H1 (cell line): Measurements from ENCODE around the gene SMOC2. TPM values are rescaled to one million over a fixed set of nuclear protein-coding genes. Genes with fewer than 3 reads are reported as not detected.

Source experiments
- CTCF ChIA-PET: fragments of 300-600 bp; sonication (Branson Sonifier 250); formaldehyde crosslinking; loops from one replicate; lab custom pipeline; 2021; ENCODE audit not compliant: partially characterized antibody; lab: Charles Lee
- POLR2A ChIA-PET: fragments of 300-600 bp; sonication (Branson Sonifier 250); formaldehyde crosslinking; loops from one replicate; lab custom pipeline; 2021; ENCODE audit warnings: inconsistent platforms; ENCODE audit not compliant: partially characterized antibody; lab: Charles Lee
- DNase-seq, 2 experiments: peaks; one replicate each; pipeline versions ENCODE4 v3.0.0 to v3.0.0-alpha.2; 2010 to 2022; ENCODE audit warnings: low spot score in 2 of 2, low read depth in 1 of 2, mixed read lengths in 1 of 2
- FAIRE-seq: peaks from 2 replicates; lab custom pipeline; 2011; peaks lifted over from hg19 to GRCh38; lab: Jason Lieb, UNC
- H2AFZ ChIP-seq: 2 replicates; pipeline ENCODE4 v1.8.1; 2012; ENCODE audit warnings: low read length, inconsistent platforms
- H2AK5ac ChIP-seq: 2 replicates; pipeline ENCODE4 v1.6.1; 2013; ENCODE audit warnings: low read depth, low read length
- H2BK120ac ChIP-seq: replicated peaks from 2 replicates; pipeline ENCODE3; 2013; ENCODE audit warnings: low read depth, low read length, inconsistent platforms
- H2BK12ac ChIP-seq: 2 replicates; pipeline ENCODE4 v1.6.1; 2013; ENCODE audit warnings: low read depth, low read length
- H2BK15ac ChIP-seq: 2 replicates; pipeline ENCODE4 v1.6.1; 2013; ENCODE audit warnings: low read length
- H2BK20ac ChIP-seq: 2 replicates; pipeline ENCODE4 v1.6.1; 2013; ENCODE audit warnings: low read length
- H2BK5ac ChIP-seq: 2 replicates; pipeline ENCODE4 v1.6.1; 2013; ENCODE audit warnings: low read depth, low read length
- H3K14ac ChIP-seq: 2 replicates; pipeline ENCODE4 v1.6.1; 2013; ENCODE audit warnings: inconsistent platforms; ENCODE audit not compliant: insufficient read length
- H3K18ac ChIP-seq: 2 replicates; pipeline ENCODE4 v1.6.1; 2013; ENCODE audit warnings: low read length; ENCODE audit errors: extremely low read depth
- H3K23ac ChIP-seq: 2 replicates; pipeline ENCODE4 v1.6.1; 2013; ENCODE audit warnings: inconsistent platforms; ENCODE audit not compliant: insufficient read length
- H3K23me2 ChIP-seq: 2 replicates; pipeline ENCODE4 v1.6.1; 2013; ENCODE audit warnings: low read depth, low read length
- H3K27ac ChIP-seq: 2 replicates; pipeline ENCODE4 v1.6.1; 2011; ENCODE audit warnings: low read depth, low read length, inconsistent platforms
- H3K27me3 ChIP-seq, 4 experiments: replicated peaks in 1 of 4; 1 replicate in 1 of 4; 2 replicates in 3 of 4; pipeline versions ENCODE4 v1.6.1 to v1.8.1; 2011 to 2013; ENCODE audit warnings: low read length in 3 of 4, mild to moderate bottlenecking in 3 of 4, inconsistent platforms in 2 of 4, mixed read lengths in 2 of 4, moderate library complexity in 1 of 4; ENCODE audit not compliant: control insufficient read depth in 3 of 4, insufficient read depth in 3 of 4; ENCODE audit errors: extremely low read depth in 1 of 4
- H3K36me3 ChIP-seq, 4 experiments: 2 replicates each; pipeline versions ENCODE4 v1.6.1 to v1.8.1; 2011 to 2013; ENCODE audit warnings: mild to moderate bottlenecking in 4 of 4, low read length in 3 of 4, moderate library complexity in 2 of 4, control low read depth in 1 of 4, inconsistent platforms in 1 of 4; ENCODE audit not compliant: insufficient read depth in 4 of 4, control insufficient read depth in 2 of 4
- H3K4ac ChIP-seq: replicated peaks from 2 replicates; pipeline ENCODE3; 2013; ENCODE audit warnings: low read length, low read depth, mixed read lengths, inconsistent platforms; ENCODE audit not compliant: insufficient read length
- H3K4me1 ChIP-seq, 4 experiments: replicated peaks in 1 of 4; 1 replicate in 1 of 4; 2 replicates in 3 of 4; pipeline versions ENCODE4 v1.6.1 to v1.8.1; 2011 to 2013; ENCODE audit warnings: low read length in 3 of 4, inconsistent platforms in 2 of 4, mixed read lengths in 1 of 4; ENCODE audit not compliant: insufficient read depth in 4 of 4, control insufficient read depth in 3 of 4
- H3K4me2 ChIP-seq, 2 experiments: 2 replicates each; pipeline versions ENCODE4 v1.6.1 to v1.8.1; 2011 to 2013; ENCODE audit warnings: low read depth in 2 of 2, low read length in 2 of 2, control low read depth in 1 of 2, inconsistent platforms in 1 of 2, mild to moderate bottlenecking in 1 of 2; ENCODE audit not compliant: insufficient read depth in 1 of 2
- H3K4me3 ChIP-seq, 4 experiments: fragments of 200-600, 300-600 bp in 1 of 4; sonication (generic), shearing (Covaris generic), sonication (Bioruptor Twin) in 1 of 4; 2 replicates each; pipeline versions ENCODE4 v1.5.1 to v1.8.1; 2011 to 2016; ENCODE audit warnings: low read length in 4 of 4, low read depth in 3 of 4, control low read depth in 2 of 4, inconsistent platforms in 2 of 4, mild to moderate bottlenecking in 2 of 4, mixed read lengths in 1 of 4, moderate library complexity in 1 of 4; ENCODE audit not compliant: insufficient read depth in 2 of 4; ENCODE audit errors: extremely low read depth in 1 of 4
- H3K56ac ChIP-seq: replicated peaks from 2 replicates; pipeline ENCODE3; 2013; ENCODE audit warnings: low read depth, mild to moderate bottlenecking, mixed read lengths, low read length, inconsistent platforms; ENCODE audit not compliant: insufficient read length
- H3K79me1 ChIP-seq: 2 replicates; pipeline ENCODE4 v1.6.1; 2013; ENCODE audit warnings: low read depth, low read length, control low read depth
- H3K79me2 ChIP-seq, 2 experiments: 2 replicates each; pipeline versions ENCODE4 v1.6.1 to v1.8.1; 2012 to 2013; ENCODE audit warnings: low read length in 2 of 2, mild to moderate bottlenecking in 2 of 2, inconsistent platforms in 1 of 2; ENCODE audit not compliant: insufficient read depth in 2 of 2, control insufficient read depth in 1 of 2
- H3K9ac ChIP-seq, 4 experiments: replicated peaks in 1 of 4; 1 replicate in 1 of 4; 2 replicates in 3 of 4; pipeline versions ENCODE4 v1.6.1 to v1.8.1; 2011 to 2013; ENCODE audit warnings: low read depth in 3 of 4, low read length in 3 of 4, control low read depth in 2 of 4, mild to moderate bottlenecking in 2 of 4, moderate library complexity in 2 of 4, inconsistent platforms in 1 of 4; ENCODE audit errors: extremely low read depth in 1 of 4
- H3K9me3 ChIP-seq, 2 experiments: 2 replicates each; pipeline versions ENCODE4 v1.6.1 to v1.8.1; 2012 to 2013; ENCODE audit warnings: mild to moderate bottlenecking in 2 of 2, moderate library complexity in 2 of 2, control low read depth in 1 of 2, inconsistent platforms in 1 of 2, low read depth in 1 of 2, low read length in 1 of 2, mixed read lengths in 1 of 2; ENCODE audit not compliant: insufficient read depth in 2 of 2
- H4K20me1 ChIP-seq, 2 experiments: replicated peaks in 1 of 2; 2 replicates each; pipeline versions ENCODE3 to v1.8.1; 2011 to 2013; ENCODE audit warnings: inconsistent platforms in 2 of 2, low read length in 2 of 2, mild to moderate bottlenecking in 1 of 2; ENCODE audit not compliant: insufficient read depth in 2 of 2, control insufficient read depth in 1 of 2
- H4K5ac ChIP-seq: 2 replicates; pipeline ENCODE4 v1.6.1; 2013; ENCODE audit warnings: low read length, low read depth, mixed read lengths, inconsistent platforms; ENCODE audit not compliant: insufficient read length
- H4K8ac ChIP-seq: 2 replicates; pipeline ENCODE4 v1.8.0; 2013; ENCODE audit warnings: mild to moderate bottlenecking, moderate library complexity, low read length, inconsistent platforms; ENCODE audit not compliant: insufficient read depth; ENCODE audit errors: extremely low read depth
- H4K91ac ChIP-seq: replicated peaks from 2 replicates; pipeline ENCODE3; 2013; ENCODE audit warnings: low read length, mixed read lengths, inconsistent platforms; ENCODE audit not compliant: insufficient read length
- ASH2L ChIP-seq: fragments of 200-600, 300-600 bp; sonication (generic); IDR thresholded peaks from one replicate; pipeline ENCODE4 v1.7.1; 2017; ENCODE audit warnings: low read length
- CBX8 ChIP-seq: fragments of 300-800, 300-1000 bp; sonication (generic); IDR thresholded peaks from 2 replicates; pipeline ENCODE4 v1.7.1; 2016; ENCODE audit warnings: low read depth, low read length, borderline replicate concordance
- CTCF ChIP-seq, 3 experiments: IDR thresholded peaks; 1 replicate in 2 of 3; 2 replicates in 1 of 3; pipeline versions ENCODE4 v1.5.1 to v1.6.1; 2011; ENCODE audit warnings: low read length in 3 of 3, mild to moderate bottlenecking in 3 of 3, inconsistent platforms in 2 of 3, low read depth in 1 of 3, moderate library complexity in 1 of 3; ENCODE audit not compliant: insufficient read depth in 1 of 3; ENCODE audit errors: control extremely low read depth in 1 of 3
- EP300 ChIP-seq, 2 experiments: IDR thresholded peaks; 1 replicate in 1 of 2; 2 replicates in 1 of 2; pipeline ENCODE4 v1.6.1; 2011 to 2012; ENCODE audit warnings: low read depth in 2 of 2, low read length in 2 of 2, mild to moderate bottlenecking in 2 of 2, borderline replicate concordance in 1 of 2, inconsistent platforms in 1 of 2, moderate library complexity in 1 of 2
- MAX ChIP-seq: IDR thresholded peaks from 2 replicates; pipeline ENCODE4 v1.6.1; 2012; ENCODE audit warnings: inconsistent platforms
- RFX5 ChIP-seq: IDR thresholded peaks from 2 replicates; pipeline ENCODE4 v1.6.1; 2011; ENCODE audit warnings: low read depth, low read length, improper control_type of control experiment, borderline replicate concordance
- RNF2 ChIP-seq: fragments of 200-900, 300-1000 bp; sonication (generic); IDR thresholded peaks from 2 replicates; pipeline ENCODE4 v1.7.1; 2016; ENCODE audit warnings: borderline replicate concordance, low read depth, mild to moderate bottlenecking, antibody characterized with exemption, low read length; ENCODE audit not compliant: poor library complexity, severe bottlenecking; ENCODE audit errors: missing control alignments
- SP1 ChIP-seq: IDR thresholded peaks from 2 replicates; pipeline ENCODE4 v1.6.1; 2011; ENCODE audit warnings: low read depth, low read length
- WGBS, 2 experiments: shearing (Covaris generic) in 1 of 2; methylation state at CpG; one replicate each; pipeline versions ENCODE4 v1.1.6 to v1.1.7; 2013 to 2015; ENCODE audit warnings: low lambda C conversion rate in 2 of 2, mixed read lengths in 2 of 2, inconsistent platforms in 1 of 2, low coverage in 1 of 2, missing lambda C conversion rate in 1 of 2; ENCODE audit not compliant: insufficient replicate concordance in 2 of 2, insufficient coverage in 1 of 2, insufficient read length in 1 of 2; ENCODE audit errors: extremely low coverage in 1 of 2, missing lambda C conversion rate in 1 of 2; 5-methylcytosine and 5-hydroxymethylcytosine counted together
- polyA plus RNA-seq, 7 experiments: library from polyadenylated mRNA; depleted of rRNA in 3 of 7; stranded (reverse) in 5 of 7; unstranded in 2 of 7; fragments of >200 nt in 5 of 7; fragments of 200-250 nt in 2 of 7; gene quantifications; 1 replicate in 5 of 7; 2 replicates in 1 of 7; 4 replicates in 1 of 7; pipeline versions ENCODE4 v1.2.1 to v1.2.3, GENCODE V29; 2011 to 2013; ENCODE audit warnings: missing spikeins in 2 of 7, mixed read lengths in 2 of 7
- total RNA-seq: library from RNA; stranded (reverse); fragmentation: NEBNext Ultra II Directional; extraction: Animal tissue kit (Norgen Biotek cat#: 25700); gene quantifications from 2 replicates; pipeline ENCODE4 v1.2.1, GENCODE V29; 2021

SMOC2 gene
- total and polyA plus RNA-seq, 2 of the 8 experiments (the other 6 are each of a cell fraction or from before 2014, with no cell fraction given) = 7.7 to 8.5 TPM

- Histone ChIP-seq H3K56ac (no peak overlapping the region), H3K4me3 (no peak overlapping the region), H4K5ac (no peak overlapping the region), H2BK12ac (no peak overlapping the region), H2BK120ac (no peak overlapping the region), H2BK15ac (no peak overlapping the region), H4K91ac (no peak overlapping the region), H3K18ac (no peak overlapping the region), H3K4ac (no peak overlapping the region), H3K9me3 (no peaks in the 10 kb centered on the region), H3K79me2 (no peaks in the 10 kb centered on the region), H3K4me2 (no peak overlapping the region), H2BK5ac (no peak overlapping the region), H3K23me2 (no peaks in the 10 kb centered on the region), H3K36me3 (no peaks in the 10 kb centered on the region), H2AFZ (no peak overlapping the region), H3K9ac (no peak overlapping the region), H3K14ac (no peak overlapping the region), H2BK20ac (no peak overlapping the region), H3K4me1 (peaks cover 0 to 8% (median 2%) of the 10 kb centered on the region in 4 experiments; a peak in 2 of 7 replicates), H2AK5ac (no peak overlapping the region), H4K8ac (no peak overlapping the region), H3K27ac (no peak overlapping the region), H4K20me1 (no peaks in the 10 kb centered on the region), H3K27me3 (no peaks in the 10 kb centered on the region), H3K23ac (no peak overlapping the region)
- ChIA-PET CTCF (no interaction called here), POLR2A (no interaction called here)
- WGBS, 2 experiments = 87% methylated on average over 19 of the region's 19 CpGs; no CpG with 5 or more reads in 1 of the 2 experiments
- DNase-seq (no peak), FAIRE-seq (no peak)
- TF ChIP-seq ASH2L = no peak
- no peak for TF ChIP-seq CBX8
- TF ChIP-seq MAX = no peak
- no peak for TF ChIP-seq EP300 (IDR thresholded peaks at IDR 0.05; ENCODE audit: borderline replicate concordance in 1 of 2, low read depth in 2 of 2, low read length in 2 of 2)
- no peak for TF ChIP-seq RFX5
- TF ChIP-seq RNF2 = no peak
- no peak for TF ChIP-seq SP1
- no peak for TF ChIP-seq CTCF (IDR thresholded peaks at IDR 0.05; ENCODE audit: control extremely low read depth in 1 of 3, insufficient read depth in 1 of 3, low read depth in 1 of 3, low read length in 3 of 3)
- TF ChIP-seq, all 59 proteins: peak for 0
- no peaks in the 10 kb centered on the region for H3K79me1 ChIP-seq
Measured at GRCh38 chr6:168671028-168671862, 230.3 kb downstream of the SMOC2 start.
